OCI-LY7 (cell line): ENCODE measurements around the gene MCTS1. TPM values are rescaled to one million over a fixed set of nuclear protein-coding genes. Genes with fewer than 3 reads are reported as not detected.

Source experiments
- BruUV-seq: library from RNA; stranded (reverse); fragments of 400-500 nt; replicated peaks from 2 replicates; lab custom pipeline; 2021; lab: Mats Ljungman, UMichigan
- CTCF ChIA-PET: fragments of 300-600 bp; sonication (Branson Sonifier 250); formaldehyde crosslinking; loops from one replicate; lab custom pipeline; 2022; ENCODE audit warnings: antibody characterized with exemption; ENCODE audit not compliant: unreplicated experiment; lab: Charles Lee
- POLR2A ChIA-PET: fragments of 300-600 bp; sonication (Branson Sonifier 250); formaldehyde crosslinking; loops from one replicate; lab custom pipeline; 2022; ENCODE audit warnings: antibody characterized with exemption; lab: Charles Lee
- DNase-seq: peaks from one replicate; pipeline ENCODE4 v3.0.0-alpha.2; 2015; ENCODE audit warnings: low spot score
- H2AFZ ChIP-seq: fragments of 200-600 bp; sonication (generic), shearing (Covaris generic); 2 replicates; pipeline ENCODE4 v1.6.1; 2014; ENCODE audit warnings: mild to moderate bottlenecking, antibody characterized with exemption, low read length, moderate library complexity
- H3K27ac ChIP-seq: fragments of 200-600 bp; sonication (generic); 2 replicates; pipeline ENCODE4 v1.5.1; 2014; ENCODE audit warnings: mixed run types, low read depth, mild to moderate bottlenecking, moderate library complexity, low read length, inconsistent platforms; ENCODE audit not compliant: poor library complexity, severe bottlenecking
- H3K36me3 ChIP-seq: fragments of 200-600 bp; sonication (generic); 2 replicates; pipeline ENCODE4 v1.6.1; 2014; ENCODE audit warnings: mild to moderate bottlenecking, antibody characterized with exemption, low read length, moderate library complexity, mixed read lengths; ENCODE audit not compliant: insufficient read depth
- H3K4me1 ChIP-seq: fragments of 200-600 bp; sonication (generic); 2 replicates; pipeline ENCODE4 v1.5.1; 2014; ENCODE audit warnings: mild to moderate bottlenecking, low read length; ENCODE audit not compliant: insufficient read depth, poor library complexity, severe bottlenecking
- H3K4me2 ChIP-seq: fragments of 200-600 bp; sonication (generic); 2 replicates; pipeline ENCODE4 v1.6.1; 2014; ENCODE audit warnings: mild to moderate bottlenecking, low read length
- H3K4me3 ChIP-seq: fragments of 200-600 bp; sonication (generic); 2 replicates; pipeline ENCODE4 v1.5.1; 2014; ENCODE audit warnings: mild to moderate bottlenecking, low read depth, low read length; ENCODE audit not compliant: poor library complexity, severe bottlenecking
- H3K79me2 ChIP-seq: fragments of 200-600 bp; sonication (generic); 2 replicates; pipeline ENCODE4 v1.6.1; 2016; ENCODE audit warnings: low read depth, mild to moderate bottlenecking, low read length, moderate library complexity, mixed read lengths; ENCODE audit not compliant: insufficient read depth
- H3K9me2 ChIP-seq: fragments of 200-600 bp; sonication (generic); 2 replicates; pipeline ENCODE4 v1.6.1; 2016; ENCODE audit warnings: mild to moderate bottlenecking, low read length, mixed read lengths; ENCODE audit not compliant: insufficient read depth
- H3K9me3 ChIP-seq: fragments of 200-600 bp; sonication (generic); 2 replicates; pipeline ENCODE4 v1.6.1; 2014; ENCODE audit warnings: mild to moderate bottlenecking, mixed run types, low read length, mixed read lengths
- H4K20me1 ChIP-seq: fragments of 200-600 bp; sonication (generic); 2 replicates; pipeline ENCODE4 v1.6.1; 2014; ENCODE audit warnings: mild to moderate bottlenecking, antibody characterized with exemption, low read length, moderate library complexity, mixed read lengths; ENCODE audit not compliant: insufficient read depth
- CTCF ChIP-seq: fragments of 200-600 bp; sonication (generic); conservative IDR thresholded peaks from 2 replicates; pipeline ENCODE4 v1.5.1; 2014; ENCODE audit warnings: mild to moderate bottlenecking, antibody characterized with exemption, low read length, moderate library complexity, mixed read lengths
- EZH2phosphoT487 ChIP-seq: fragments of 200-600 bp; sonication (generic); IDR thresholded peaks from 2 replicates; pipeline ENCODE4 v1.6.1; 2018; ENCODE audit warnings: low read depth, borderline replicate concordance, mild to moderate bottlenecking, mixed run types, antibody characterized with exemption, low read length, moderate library complexity, mixed read lengths
- intact Hi-C: fragments of 100-400 bp; cut with micrococcal nuclease; formaldehyde crosslinking; loops from one replicate; pipeline ENCODE4 v1.10.0; 2022; ENCODE audit not compliant: unreplicated experiment
- total RNA-seq, 2 experiments: library from RNA; depleted of rRNA in 1 of 2; stranded (reverse); fragments of >200 nt in 1 of 2; shearing (Covaris generic) in 1 of 2; gene quantifications; 2 replicates each; pipeline ENCODE4 v1.2.3, GENCODE V29; 2014 to 2022

Gene MCTS1
- total RNA-seq, 2 experiments from 2014 or later: 34.5 to 55.6 TPM

GRCh38 chrX:120559804-120560203 is 44.1 kb upstream of the MCTS1 start:
- Histone ChIP-seq H3K27ac (peak overlapping the region; percentile 85), H3K4me1 (peaks cover 22% of the 10 kb centered on the region), H3K79me2 (peaks cover 35% of the 10 kb centered on the region), H3K4me2 (peak overlapping the region; percentile 91), H4K20me1 (no peaks in the 10 kb centered on the region), H3K36me3 (peaks cover 26% of the 10 kb centered on the region), H3K4me3 (peak overlapping the region; percentile 90), H3K9me3 (no peaks in the 10 kb centered on the region), H3K9me2 (no peaks in the 10 kb centered on the region), H2AFZ (peak overlapping the region; percentile 66; the same call in 1 of the 2 replicates)
- ChIA-PET CTCF (no interaction called here), POLR2A (no interaction called here)
- intact Hi-C loops: loop anchor here (2.0 kb wide), 1 partner anchor 195 kb away; no protein-coding TSS in a partner anchor
- DNase-seq: peak; percentile 63
- BruUV-seq: no TSS peak
- TF ChIP-seq EZH2phosphoT487 (no peak), CTCF (no peak)

- intact Hi-C loops: loop anchor here (2.0 kb wide), 1 partner anchor 194 kb away; no protein-coding TSS in a partner anchor
- H3K4me1 ChIP-seq: peaks cover 22% of the 10 kb centered on the region
- H3K9me3 ChIP-seq: no peaks in the 10 kb centered on the region
- no peaks in the 10 kb centered on the region for H3K9me2 ChIP-seq
- H3K79me2 ChIP-seq: peaks cover 35% of the 10 kb centered on the region
- peak overlapping the region; percentile 66; the same call in 1 of the 2 replicates for H2AFZ ChIP-seq
- H3K4me3 ChIP-seq: peak overlapping the region; percentile 90
- DNase-seq: peak; percentile 36
- H3K27ac ChIP-seq: peak overlapping the region; percentile 85
- no peaks in the 10 kb centered on the region for H4K20me1 ChIP-seq
- peaks cover 21% of the 10 kb centered on the region for H3K36me3 ChIP-seq
- ChIA-PET CTCF (interaction anchor here (1.2 kb wide), 1 partner anchor 42 kb away, joined by 4 read pairs; no protein-coding TSS in a partner anchor), POLR2A (interaction anchor here (1.1 to 1.8 kb wide), 5 partner anchors 10 to 194 kb away, joined by 3 to 7 read pairs (median 5); no protein-coding TSS in a partner anchor)
- TSS peak; percentile 56 for BruUV-seq
- no peak for TF ChIP-seq EZH2phosphoT487
- TF ChIP-seq CTCF: no peak
- H3K4me2 ChIP-seq: peak overlapping the region; percentile 91
These were observed 43.5 kb upstream of the MCTS1 start for GRCh38 chrX:120560405-120560841.
